Measurements from ENCODE around the gene SUSD1.

- no peak for TF ChIP-seq CTCF (optimal IDR thresholded peaks at IDR 0.05 in 1 of 3, IDR thresholded peaks at IDR 0.05 in 1 of 3, conservative IDR thresholded peaks at IDR 0.05 in 1 of 3; ENCODE audit: extremely low read depth in 1 of 3, insufficient read depth in 2 of 3, low read length in 3 of 3)
- no peak for TF ChIP-seq EZH2 (IDR thresholded peaks at IDR 0.05; ENCODE audit: low read length)
Measured at GRCh38 chr9:111994831-111995458, 180.2 kb downstream of the SUSD1 start.

Measured in keratinocyte (primary cell).